ENCODE results near the gene FEV. TPM values are rescaled to one million over a fixed set of nuclear protein-coding genes. Genes with fewer than 3 reads are reported as not detected.

The FEV gene
- polyA plus RNA-seq, 2 of the 4 experiments (the other 2 are of a cell fraction): not detected

DNA sequence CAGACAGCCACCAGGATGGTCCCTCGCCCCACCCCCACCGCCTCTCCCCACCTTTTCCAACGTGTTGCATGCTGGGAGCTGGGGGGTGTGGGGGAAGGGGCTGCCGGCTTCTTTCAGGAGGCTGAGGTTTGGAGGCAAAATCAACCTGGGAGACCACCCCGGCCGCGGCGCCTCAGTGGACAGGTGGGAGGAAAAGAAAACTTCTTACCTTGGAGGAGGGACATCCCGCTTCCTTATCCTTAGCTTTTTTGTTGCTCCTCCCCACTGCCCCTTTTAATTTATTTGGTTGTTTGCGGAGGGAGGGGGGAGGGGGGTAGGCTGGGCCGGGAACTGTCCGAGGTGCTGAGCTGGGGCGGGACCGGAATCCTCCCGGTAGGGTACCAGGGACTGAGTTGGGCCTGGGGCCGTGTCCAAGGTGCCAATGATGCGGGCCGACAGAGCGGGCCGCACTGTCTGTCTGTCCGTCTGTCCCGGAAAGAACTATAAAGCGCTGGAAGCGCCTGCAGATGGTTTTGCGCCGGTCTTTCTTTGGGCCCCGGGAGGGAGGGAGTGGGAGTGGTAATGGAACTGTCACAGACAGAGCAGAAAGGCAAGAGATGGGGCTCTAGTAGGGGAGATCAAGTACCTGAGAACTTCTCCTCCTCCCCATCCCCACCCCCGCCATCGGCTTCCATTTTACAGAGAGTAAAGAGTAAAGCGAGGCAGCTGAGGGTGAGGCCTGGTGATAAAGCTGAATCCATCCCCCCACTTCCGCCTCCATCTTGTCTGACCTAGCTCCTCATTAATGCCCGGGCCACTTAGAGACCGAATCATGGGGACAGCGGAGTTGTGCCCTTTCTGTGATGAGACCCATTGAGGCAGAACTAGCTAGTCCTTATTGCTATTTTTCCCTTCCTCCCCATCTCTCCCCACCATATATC is 23.1 kb downstream of the FEV start:
- DNase-seq (ENCODE audit: low read depth in 1 of 2, low spot score in 1 of 2) (no peak), FAIRE-seq (no peak), ATAC-seq (no peak)
- Histone ChIP-seq H3K9me3 (no peaks in the 10 kb centered on the region), H3K4me2 (peak overlapping the region; percentile 98), H3K4me3 (no peak overlapping the region), H3K27ac (no peak overlapping the region), H3K4me1 (peaks cover 42% of the 10 kb centered on the region)
- ChIA-PET CTCF (interaction anchor here (1.5 to 12.4 kb wide), 3 partner anchors 17 to 63 kb away, joined by 4 to 140 read pairs (median 6); no protein-coding TSS in a partner anchor), POLR2A (no interaction called here)
- 77% methylated on average over 31 of the region's 34 CpGs for WGBS (ENCODE audit: missing lambda C conversion rate)
- TF ChIP-seq, protein P1, sequence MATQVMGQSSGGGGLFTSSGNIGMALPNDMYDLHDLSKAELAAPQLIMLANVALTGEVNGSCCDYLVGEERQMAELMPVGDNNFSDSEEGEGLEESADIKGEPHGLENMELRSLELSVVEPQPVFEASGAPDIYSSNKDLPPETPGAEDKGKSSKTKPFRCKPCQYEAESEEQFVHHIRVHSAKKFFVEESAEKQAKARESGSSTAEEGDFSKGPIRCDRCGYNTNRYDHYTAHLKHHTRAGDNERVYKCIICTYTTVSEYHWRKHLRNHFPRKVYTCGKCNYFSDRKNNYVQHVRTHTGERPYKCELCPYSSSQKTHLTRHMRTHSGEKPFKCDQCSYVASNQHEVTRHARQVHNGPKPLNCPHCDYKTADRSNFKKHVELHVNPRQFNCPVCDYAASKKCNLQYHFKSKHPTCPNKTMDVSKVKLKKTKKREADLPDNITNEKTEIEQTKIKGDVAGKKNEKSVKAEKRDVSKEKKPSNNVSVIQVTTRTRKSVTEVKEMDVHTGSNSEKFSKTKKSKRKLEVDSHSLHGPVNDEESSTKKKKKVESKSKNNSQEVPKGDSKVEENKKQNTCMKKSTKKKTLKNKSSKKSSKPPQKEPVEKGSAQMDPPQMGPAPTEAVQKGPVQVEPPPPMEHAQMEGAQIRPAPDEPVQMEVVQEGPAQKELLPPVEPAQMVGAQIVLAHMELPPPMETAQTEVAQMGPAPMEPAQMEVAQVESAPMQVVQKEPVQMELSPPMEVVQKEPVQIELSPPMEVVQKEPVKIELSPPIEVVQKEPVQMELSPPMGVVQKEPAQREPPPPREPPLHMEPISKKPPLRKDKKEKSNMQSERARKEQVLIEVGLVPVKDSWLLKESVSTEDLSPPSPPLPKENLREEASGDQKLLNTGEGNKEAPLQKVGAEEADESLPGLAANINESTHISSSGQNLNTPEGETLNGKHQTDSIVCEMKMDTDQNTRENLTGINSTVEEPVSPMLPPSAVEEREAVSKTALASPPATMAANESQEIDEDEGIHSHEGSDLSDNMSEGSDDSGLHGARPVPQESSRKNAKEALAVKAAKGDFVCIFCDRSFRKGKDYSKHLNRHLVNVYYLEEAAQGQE (IDR thresholded peaks at IDR 0.05): peak; percentile 74
- TF ChIP-seq, protein P2, sequence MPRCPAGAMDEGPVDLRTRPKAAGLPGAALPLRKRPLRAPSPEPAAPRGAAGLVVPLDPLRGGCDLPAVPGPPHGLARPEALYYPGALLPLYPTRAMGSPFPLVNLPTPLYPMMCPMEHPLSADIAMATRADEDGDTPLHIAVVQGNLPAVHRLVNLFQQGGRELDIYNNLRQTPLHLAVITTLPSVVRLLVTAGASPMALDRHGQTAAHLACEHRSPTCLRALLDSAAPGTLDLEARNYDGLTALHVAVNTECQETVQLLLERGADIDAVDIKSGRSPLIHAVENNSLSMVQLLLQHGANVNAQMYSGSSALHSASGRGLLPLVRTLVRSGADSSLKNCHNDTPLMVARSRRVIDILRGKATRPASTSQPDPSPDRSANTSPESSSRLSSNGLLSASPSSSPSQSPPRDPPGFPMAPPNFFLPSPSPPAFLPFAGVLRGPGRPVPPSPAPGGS (IDR thresholded peaks at IDR 0.05): no peak

DNA sequence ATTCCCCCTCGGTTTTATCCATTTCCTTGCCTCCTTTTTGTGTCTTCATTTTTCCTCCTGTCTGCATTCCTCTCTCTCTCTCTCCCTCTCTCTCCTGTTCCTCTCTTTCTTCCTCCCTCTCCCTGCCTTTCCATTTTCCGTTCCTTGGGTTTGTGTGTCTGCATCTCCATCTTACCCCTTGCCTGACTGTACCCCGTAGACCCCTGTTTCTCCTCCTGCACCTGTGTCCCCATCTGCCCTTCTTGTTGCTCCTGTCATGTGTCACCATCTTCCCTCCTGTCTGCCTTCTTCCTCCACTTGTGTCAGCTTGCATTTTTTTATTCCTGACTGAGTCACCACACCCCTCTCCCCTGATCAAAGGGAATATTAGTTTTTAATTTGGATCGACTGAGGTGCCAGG is 23.8 kb downstream of the FEV start:
- FAIRE-seq: no peak
- TF ChIP-seq CBX2 (IDR thresholded peaks at IDR 0.05; ENCODE audit: borderline replicate concordance, low read depth): no peak
- TF ChIP-seq, protein P2 (IDR thresholded peaks at IDR 0.05): no peak
- no peak for TF ChIP-seq RNF2 (IDR thresholded peaks at IDR 0.05; ENCODE audit: borderline replicate concordance, low read depth)
- TF ChIP-seq JUN (IDR thresholded peaks at IDR 0.05): no peak
- no peak for TF ChIP-seq POLR2A (IDR thresholded peaks at IDR 0.05; ENCODE audit: low read length)
- TF ChIP-seq, protein P3, sequence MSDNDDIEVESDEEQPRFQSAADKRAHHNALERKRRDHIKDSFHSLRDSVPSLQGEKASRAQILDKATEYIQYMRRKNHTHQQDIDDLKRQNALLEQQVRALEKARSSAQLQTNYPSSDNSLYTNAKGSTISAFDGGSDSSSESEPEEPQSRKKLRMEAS (IDR thresholded peaks at IDR 0.05): no peak
- TF ChIP-seq, protein P4, sequence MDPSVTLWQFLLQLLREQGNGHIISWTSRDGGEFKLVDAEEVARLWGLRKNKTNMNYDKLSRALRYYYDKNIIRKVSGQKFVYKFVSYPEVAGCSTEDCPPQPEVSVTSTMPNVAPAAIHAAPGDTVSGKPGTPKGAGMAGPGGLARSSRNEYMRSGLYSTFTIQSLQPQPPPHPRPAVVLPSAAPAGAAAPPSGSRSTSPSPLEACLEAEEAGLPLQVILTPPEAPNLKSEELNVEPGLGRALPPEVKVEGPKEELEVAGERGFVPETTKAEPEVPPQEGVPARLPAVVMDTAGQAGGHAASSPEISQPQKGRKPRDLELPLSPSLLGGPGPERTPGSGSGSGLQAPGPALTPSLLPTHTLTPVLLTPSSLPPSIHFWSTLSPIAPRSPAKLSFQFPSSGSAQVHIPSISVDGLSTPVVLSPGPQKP (IDR thresholded peaks at IDR 0.05; ENCODE audit: low read depth, low read length): no peak
- TF ChIP-seq PHF8 (IDR thresholded peaks at IDR 0.05; ENCODE audit: borderline replicate concordance, low read depth): no peak
- TF ChIP-seq BHLHE40 (IDR thresholded peaks at IDR 0.05; ENCODE audit: low read depth, low read length): no peak
- H3K4me3 ChIP-seq: peak overlapping the region; percentile 64
- DNase-seq (ENCODE audit: low read depth in 1 of 2, low spot score in 1 of 2): no peak
- ATAC-seq: no peak
- CTCF ChIA-PET: interaction anchor here (0.9 to 12.4 kb wide), 5 partner anchors 18 to 63 kb away, joined by 3 to 140 read pairs (median 4); no protein-coding TSS in a partner anchor
- WGBS (ENCODE audit: missing lambda C conversion rate): 12% methylated on average over 4 of the region's 4 CpGs
- POLR2A ChIA-PET: no interaction called here
- no peaks in the 10 kb centered on the region for H3K9me3 ChIP-seq
- no peak overlapping the region; a peak in 1 of 6 replicates for H3K27ac ChIP-seq
- H3K4me2 ChIP-seq: peak overlapping the region; percentile 98
- peaks cover 42% of the 10 kb centered on the region for H3K4me1 ChIP-seq

All from A549 (cell line).